ENCODE data around the gene FKBP7. TPM values are rescaled to one million over a fixed set of nuclear protein-coding genes. Genes with fewer than 3 reads are reported as not detected.

FKBP7 gene
- total RNA-seq, 4 donors from 2014 or later = 12.3 to 26.0 (median 17.5) TPM

GRCh38 chr2:178422097-178422496, 56.3 kb downstream of the FKBP7 start:
- Histone ChIP-seq H3K4me3 (no peak overlapping the region), H3K27ac (no peak overlapping the region), H3K36me3 (peaks cover 0 to 42% (median 0%) of the 10 kb centered on the region in 3 donors), H3K4me1 (no peaks in the 10 kb centered on the region), H3K27me3 (no peaks in the 10 kb centered on the region), H3K9me3 (peaks cover 0 to 10% (median 0%) of the 10 kb centered on the region in 4 donors)
- WGBS, 2 donors = 63 to 89% methylated on average over 3 of the region's 3 CpGs
- DNase-seq (ENCODE audit: low spot score in 2 of 2) = no peak
- TF ChIP-seq EP300 (IDR thresholded peaks at IDR 0.05) (no peak), CTCF (IDR thresholded peaks at IDR 0.05) (no peak), POLR2A (IDR thresholded peaks at IDR 0.05) (no peak)

GRCh38 chr2:178420463-178420999, 57.9 kb downstream of the FKBP7 start:
- peaks cover 0 to 30% (median 0%) of the 10 kb centered on the region in 3 donors for H3K36me3 ChIP-seq
- H3K4me3 ChIP-seq = no peak overlapping the region
- H3K4me1 ChIP-seq = peaks cover 0 to 4% (median under 1%) of the 10 kb centered on the region in 4 donors
- no peak for DNase-seq (ENCODE audit: low spot score in 2 of 2)
- WGBS, 2 donors = 38 to 40% methylated on average over 1 of the region's 1 CpG
- TF ChIP-seq CTCF (IDR thresholded peaks at IDR 0.05) (no peak), EP300 (IDR thresholded peaks at IDR 0.05) (no peak), POLR2A (IDR thresholded peaks at IDR 0.05) (no peak)
- H3K9me3 ChIP-seq = peaks cover 0 to 7% (median 0%) of the 10 kb centered on the region in 4 donors
- no peak overlapping the region for H3K27ac ChIP-seq
- no peaks in the 10 kb centered on the region for H3K27me3 ChIP-seq

GRCh38 chr2:178419123-178419522, 59.3 kb downstream of the FKBP7 start:
- no peak for DNase-seq (ENCODE audit: low spot score in 2 of 2)

GRCh38 chr2:178418426-178418825, 60.0 kb downstream of the FKBP7 start:
- Histone ChIP-seq H3K27me3 (no peaks in the 10 kb centered on the region), H3K9me3 (no peaks in the 10 kb centered on the region), H3K36me3 (peaks cover 0 to 23% (median 0%) of the 10 kb centered on the region in 3 donors), H3K4me3 (no peak overlapping the region), H3K4me1 (peaks cover 0 to 13% (median 5%) of the 10 kb centered on the region in 4 donors), H3K27ac (no peak overlapping the region)
- TF ChIP-seq EP300 (IDR thresholded peaks at IDR 0.05) (no peak), POLR2A (IDR thresholded peaks at IDR 0.05) (no peak)
- no peak for DNase-seq (ENCODE audit: low spot score in 2 of 2)
- 90 to 100% methylated on average over 1 of the region's 1 CpG for WGBS, 2 donors

More at GRCh38 chr2:178419123-178419522, 59.3 kb downstream of the FKBP7 start:
- H3K4me1 ChIP-seq = peaks cover 0 to 13% (median 5%) of the 10 kb centered on the region in 4 donors
- no peak overlapping the region for H3K4me3 ChIP-seq
- TF ChIP-seq EP300 (IDR thresholded peaks at IDR 0.05) = no peak
- no peak for TF ChIP-seq POLR2A (IDR thresholded peaks at IDR 0.05)
- no peak for TF ChIP-seq CTCF (IDR thresholded peaks at IDR 0.05)
- H3K27me3 ChIP-seq = no peaks in the 10 kb centered on the region
- WGBS, 2 donors = 40 to 49% methylated on average over 1 of the region's 1 CpG
- H3K27ac ChIP-seq = no peak overlapping the region
- peaks cover 0 to 25% (median 0%) of the 10 kb centered on the region in 3 donors for H3K36me3 ChIP-seq
- no peaks in the 10 kb centered on the region for H3K9me3 ChIP-seq

- TF ChIP-seq POLR2A (IDR thresholded peaks at IDR 0.05) = no peak
- TF ChIP-seq EP300 (IDR thresholded peaks at IDR 0.05) = no peak
- TF ChIP-seq CTCF (IDR thresholded peaks at IDR 0.05) = no peak
- Histone ChIP-seq H3K9me3 (no peaks in the 10 kb centered on the region), H3K36me3 (peaks cover 0 to 18% (median 0%) of the 10 kb centered on the region in 3 donors), H3K4me3 (no peak overlapping the region), H3K27me3 (no peaks in the 10 kb centered on the region), H3K4me1 (peaks cover 0 to 13% (median 5%) of the 10 kb centered on the region in 4 donors), H3K27ac (no peak overlapping the region)
- WGBS, 2 donors = 90 to 94% methylated on average over 3 of the region's 3 CpGs
- no peak for DNase-seq (ENCODE audit: low spot score in 2 of 2)
Measured at GRCh38 chr2:178417916-178418315, 60.5 kb downstream of the FKBP7 start.

Data from tibial nerve (tissue), 4 donors.